SIG-M5 treated with dmso at 0.1 percent for 504 hours (cell line): ENCODE results near the gene NR3C1.

ENCODE experiments used
- DNase-seq: peaks from one replicate; lab custom pipeline; 2025; ENCODE audit not compliant: unreplicated experiment; lab: John Stamatoyannopoulos, UW

The NR3C1 gene

GRCh38 chr5:143372187-143372829 lies 31.2 kb downstream of the NR3C1 start:
- DNase-seq: no peak

DNA sequence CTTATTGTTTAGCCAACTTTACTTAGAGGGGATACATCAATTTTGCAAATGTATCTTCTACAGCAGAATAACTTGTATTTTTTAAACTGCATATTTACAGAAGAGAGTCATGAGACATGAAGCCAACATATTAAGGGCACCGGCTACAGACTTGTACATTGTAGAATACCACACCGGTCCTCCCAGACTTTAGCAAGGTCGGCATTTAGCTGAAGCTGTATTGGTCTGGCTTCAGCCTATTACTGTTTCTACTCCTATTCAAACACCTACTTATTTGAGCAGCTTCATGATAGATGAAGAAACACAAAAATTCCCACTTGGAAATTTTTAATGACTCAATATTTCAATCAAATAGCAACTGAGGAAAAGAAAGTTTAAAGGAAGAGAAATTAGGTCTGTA lies 33.0 kb downstream of the NR3C1 start:
- no peak for DNase-seq

DNA sequence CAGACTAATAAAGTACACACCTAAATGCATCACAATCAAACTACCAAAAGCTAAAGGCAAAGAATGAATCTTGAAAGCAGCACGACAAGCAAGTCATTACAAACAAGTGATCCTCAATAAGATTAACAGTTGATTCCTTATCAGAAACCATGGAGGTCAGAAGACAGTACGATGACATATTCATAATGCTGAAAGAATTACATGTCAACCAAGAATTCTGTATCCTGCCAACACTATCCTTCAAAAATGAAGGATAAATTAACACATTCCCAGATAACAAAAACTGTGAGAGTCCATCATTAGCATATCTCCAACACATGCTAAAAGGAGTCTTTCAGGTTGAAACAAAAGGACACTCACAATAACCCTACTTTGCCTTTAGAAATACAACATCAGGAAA lies 39.4 kb downstream of the NR3C1 start:
- DNase-seq: no peak

GRCh38 chr5:143362664-143363227 lies 40.7 kb downstream of the NR3C1 start:
- DNase-seq: no peak

- no peak for DNase-seq
Observed at GRCh38 chr5:143361438-143361837, 42.0 kb downstream of the NR3C1 start.

DNA sequence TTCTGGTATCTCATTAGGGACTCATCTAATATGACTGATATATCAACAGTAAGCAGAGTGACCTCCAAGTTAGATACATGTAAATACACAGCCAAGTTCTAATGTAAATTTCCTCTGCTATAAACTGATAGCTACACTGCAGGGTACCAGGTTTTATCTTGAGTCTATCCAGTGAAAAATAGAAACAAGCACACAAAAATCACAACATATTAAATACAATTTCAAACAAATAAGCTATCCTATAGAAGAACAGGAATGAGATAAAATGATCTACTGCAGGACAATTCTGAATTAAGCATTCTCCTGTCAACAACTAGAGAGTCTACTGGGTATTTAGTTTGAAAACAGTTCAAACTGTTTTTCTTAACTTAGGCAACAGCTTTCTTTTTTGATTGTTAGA lies 42.7 kb downstream of the NR3C1 start:
- no peak for DNase-seq

GRCh38 chr5:143359869-143360268 lies 43.6 kb downstream of the NR3C1 start:
- DNase-seq: no peak

DNA sequence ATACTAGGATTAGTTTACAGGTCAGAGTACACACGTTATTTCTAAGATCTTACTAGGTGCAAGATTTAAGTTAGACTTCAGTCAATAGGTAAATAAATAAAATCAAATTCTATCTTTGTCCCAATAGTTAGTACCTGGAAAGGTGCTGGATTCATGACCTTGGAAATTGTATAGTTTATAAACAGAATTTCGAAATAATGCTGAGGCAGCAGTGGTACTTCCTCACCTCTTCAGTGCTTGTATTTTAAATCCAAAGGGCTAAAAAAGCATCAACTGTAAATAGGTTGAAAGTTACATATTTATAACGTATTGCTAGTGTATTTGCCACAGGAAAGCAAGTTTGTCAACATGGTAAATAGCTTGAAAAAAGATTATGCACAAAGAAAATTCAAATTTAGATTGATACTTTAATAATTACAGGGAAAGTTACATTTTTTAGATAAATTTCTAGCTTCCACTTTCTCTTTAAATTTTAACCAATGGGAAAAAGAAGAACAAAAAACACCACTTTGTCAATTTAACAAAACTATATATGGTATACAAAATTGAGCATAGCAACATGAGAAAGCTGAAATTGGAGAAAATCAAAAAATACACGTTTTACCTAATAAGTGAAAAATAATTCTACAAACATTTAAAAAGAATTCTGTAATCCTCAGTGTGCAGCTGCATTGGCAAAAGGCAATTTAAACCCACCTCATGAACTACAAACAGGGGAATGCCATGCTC lies 46.5 kb downstream of the NR3C1 start:
- DNase-seq: no peak

GRCh38 chr5:143355710-143356109 lies 47.8 kb downstream of the NR3C1 start:
- DNase-seq: peak; percentile 62

DNA sequence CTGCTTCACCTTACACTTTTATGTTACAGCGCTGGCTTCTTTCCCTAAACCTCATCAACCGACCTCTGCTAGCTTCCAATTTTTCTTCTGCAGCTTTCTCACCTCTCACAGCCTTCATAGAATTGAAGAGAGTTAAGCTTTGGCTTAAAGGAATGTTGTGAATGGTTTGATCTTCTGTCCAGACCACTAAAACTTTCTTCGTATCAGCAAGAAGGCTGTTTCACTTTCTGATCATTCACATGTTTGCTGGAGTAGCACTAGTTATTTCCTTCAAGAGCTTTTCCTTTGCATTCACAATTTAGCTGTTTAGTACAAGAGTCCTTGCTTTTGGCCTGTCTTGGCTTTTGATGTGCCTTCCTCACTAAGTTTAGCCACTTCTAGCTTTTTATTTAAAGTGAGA lies 49.5 kb downstream of the NR3C1 start:
- DNase-seq: no peak

GRCh38 chr5:143352691-143353090 lies 50.8 kb downstream of the NR3C1 start:
- no peak for DNase-seq

DNA sequence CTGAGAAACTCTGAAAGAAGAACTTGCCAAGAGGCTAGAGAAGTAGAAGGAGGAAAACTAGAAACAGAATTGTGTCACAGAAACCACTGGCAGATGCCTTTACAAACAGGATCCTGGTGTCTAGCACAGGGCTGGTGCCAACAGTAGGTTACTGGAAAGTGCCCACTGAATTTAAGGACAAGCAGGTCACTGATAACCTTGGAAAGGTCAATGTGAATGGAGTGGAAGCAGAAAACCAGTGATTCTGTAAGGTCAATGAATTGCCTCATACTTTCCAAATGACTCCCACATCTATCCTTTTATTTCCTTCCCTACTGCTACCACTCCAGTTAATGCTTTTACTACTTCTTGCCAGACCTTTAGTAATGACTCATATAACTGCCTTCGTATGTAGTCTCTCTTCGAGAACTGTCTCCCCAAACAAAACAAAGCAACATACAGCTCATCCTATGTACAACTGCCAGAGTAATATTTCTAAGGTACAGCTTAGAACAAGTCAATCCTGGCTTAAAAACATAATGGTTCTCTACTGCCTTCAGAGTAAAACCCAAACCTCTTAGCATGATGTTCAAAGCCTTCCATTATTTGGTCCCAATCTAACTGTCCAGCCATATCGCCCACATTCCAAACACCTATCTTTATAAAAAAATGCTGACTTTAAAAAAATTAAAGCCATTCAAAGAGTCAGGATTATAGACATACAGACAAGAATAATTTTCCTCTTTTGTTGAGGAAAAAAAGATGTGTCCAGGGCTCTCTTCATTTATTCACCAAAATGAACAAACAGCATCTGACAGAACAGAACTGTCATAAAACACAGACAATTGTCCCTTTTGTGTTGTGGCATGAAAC lies 52.5 kb downstream of the NR3C1 start:
- peak; percentile 72 for DNase-seq

DNA sequence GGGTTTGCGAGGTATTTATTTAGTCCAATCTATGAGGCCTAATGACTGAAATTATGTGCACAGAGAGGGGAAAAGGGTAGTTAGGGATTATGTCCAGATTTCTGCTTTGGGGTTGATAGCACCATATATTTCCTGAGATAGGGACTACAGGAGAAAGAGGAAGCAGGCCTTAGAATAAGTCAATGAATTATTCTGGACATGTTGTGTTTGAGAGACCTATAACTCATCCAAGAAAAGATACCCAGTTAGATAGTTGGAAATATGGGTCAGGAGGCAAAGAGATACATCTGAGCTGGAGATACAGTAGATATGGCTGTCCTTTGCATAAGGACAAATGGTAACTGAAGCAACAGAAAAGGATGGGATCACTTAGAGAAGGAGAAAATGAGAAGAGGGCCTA lies 53.1 kb downstream of the NR3C1 start:
- DNase-seq: no peak

DNA sequence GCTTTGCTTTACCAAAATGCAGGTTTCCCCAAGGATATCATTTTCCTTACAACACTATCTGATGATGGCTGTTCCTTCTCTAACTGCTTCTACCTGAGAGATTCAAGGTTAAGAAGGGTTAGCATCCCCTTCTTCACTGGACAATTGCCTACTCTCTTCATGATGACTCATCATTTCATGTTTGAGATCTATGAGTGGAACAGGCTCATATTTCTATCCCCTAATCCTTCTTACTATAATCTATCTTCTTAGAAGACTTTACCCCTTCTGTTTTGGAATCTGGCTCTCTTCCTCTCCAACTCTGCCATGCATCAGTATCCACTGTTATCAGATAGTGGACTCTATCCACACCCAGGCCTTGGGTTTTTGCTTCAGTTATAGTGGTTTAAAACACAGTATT lies 54.3 kb downstream of the NR3C1 start:
- DNase-seq: no peak

DNA sequence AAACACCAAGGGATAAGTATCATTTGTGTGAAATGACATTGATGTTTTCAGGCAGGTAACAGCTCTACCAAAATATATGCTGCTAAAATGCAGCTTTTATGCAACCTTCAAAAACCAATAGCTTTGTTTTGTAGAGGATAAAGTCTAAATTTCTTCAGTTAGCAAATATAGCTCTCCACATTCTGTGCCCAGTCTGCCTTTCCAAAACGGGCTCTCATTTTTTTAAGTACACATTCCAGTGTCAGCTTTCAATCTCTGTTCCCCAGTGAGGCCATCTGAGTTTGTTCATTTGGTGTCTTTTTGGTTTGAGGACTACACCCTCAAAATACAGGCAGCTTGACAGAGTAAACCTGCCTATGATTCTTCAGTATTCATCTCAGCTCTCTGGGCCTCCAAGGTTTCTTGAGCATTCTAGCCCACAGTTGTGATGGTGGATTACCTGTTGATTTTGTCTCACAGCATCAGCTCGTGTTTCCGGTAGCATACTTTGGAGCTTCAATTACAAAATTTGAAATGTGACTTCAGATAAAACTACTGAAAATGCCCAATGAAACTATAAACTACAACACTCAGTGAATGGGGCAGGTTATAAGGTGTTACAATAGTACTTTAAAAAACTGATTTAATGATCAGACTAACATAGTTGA lies 55.7 kb downstream of the NR3C1 start:
- no peak for DNase-seq

- no peak for DNase-seq
Observed at GRCh38 chr5:143347046-143347445, 56.4 kb downstream of the NR3C1 start.

GRCh38 chr5:143345671-143346440 lies 57.6 kb downstream of the NR3C1 start:
- DNase-seq: no peak

DNA sequence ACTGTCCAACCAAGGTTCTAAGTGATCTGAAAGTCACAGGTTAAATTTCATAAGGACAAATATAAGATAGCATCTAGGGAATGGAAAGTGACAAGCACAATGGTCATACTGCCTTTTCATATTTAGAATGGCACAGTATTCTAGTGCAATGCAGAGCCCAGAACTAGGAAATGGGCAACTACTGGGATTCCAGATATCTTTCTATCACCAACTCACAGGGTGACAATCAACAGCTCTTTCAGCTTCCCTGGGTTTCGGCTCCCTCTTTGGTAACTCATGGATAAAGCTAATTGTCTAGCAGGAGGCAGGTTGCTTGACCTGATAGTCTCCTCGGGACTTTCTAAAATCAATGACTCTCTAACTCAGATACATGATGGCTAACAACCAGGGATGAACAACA lies 60.4 kb downstream of the NR3C1 start:
- DNase-seq: no peak

GRCh38 chr5:143342607-143343006 lies 60.9 kb downstream of the NR3C1 start:
- DNase-seq: no peak

GRCh38 chr5:143341807-143342570 lies 61.5 kb downstream of the NR3C1 start:
- DNase-seq: peak; percentile 10
